Measurements from ENCODE around the gene TSKU.

TSKU gene

GRCh38 chr11:76770642-76771445 lies 12.3 kb upstream of the TSKU start:
- DNase-seq (ENCODE audit: low spot score): no peak

GRCh38 chr11:76771446-76772099 lies 11.6 kb upstream of the TSKU start:
- no peak for DNase-seq (ENCODE audit: low spot score)

- DNase-seq (ENCODE audit: low spot score): no peak
These were observed 10.9 kb upstream of the TSKU start for GRCh38 chr11:76772100-76772782.

GRCh38 chr11:76772783-76773106 lies 10.4 kb upstream of the TSKU start:
- no peak for DNase-seq (ENCODE audit: low spot score)

- no peak for DNase-seq (ENCODE audit: low spot score)
These were observed 9.2 kb upstream of the TSKU start for GRCh38 chr11:76773921-76774361.

GRCh38 chr11:76776472-76776871 lies 6.7 kb upstream of the TSKU start:
- DNase-seq (ENCODE audit: low spot score): no peak

GRCh38 chr11:76777305-76777704 lies 5.9 kb upstream of the TSKU start:
- DNase-seq (ENCODE audit: low spot score): no peak

GRCh38 chr11:76777876-76778275 lies 5.3 kb upstream of the TSKU start:
- no peak for DNase-seq (ENCODE audit: low spot score)

- DNase-seq (ENCODE audit: low spot score): no peak
These were observed 4.3 kb upstream of the TSKU start for GRCh38 chr11:76778874-76779273.

- no peak for DNase-seq (ENCODE audit: low spot score)
These were observed 1.9 kb upstream of the TSKU start for GRCh38 chr11:76781046-76781801.

GRCh38 chr11:76781807-76782530 lies 1.2 kb upstream of the TSKU start:
- no peak for DNase-seq (ENCODE audit: low spot score)

GRCh38 chr11:76782531-76783293 lies 444 bp upstream of the TSKU start:
- peak; percentile 80 for DNase-seq (ENCODE audit: low spot score)

GRCh38 chr11:76783896-76784813 lies 999 bp downstream of the TSKU start:
- DNase-seq (ENCODE audit: low spot score): no peak

GRCh38 chr11:76785513-76785912 lies 2.4 kb downstream of the TSKU start:
- DNase-seq (ENCODE audit: low spot score): no peak

GRCh38 chr11:76786016-76786415 lies 2.9 kb downstream of the TSKU start:
- DNase-seq (ENCODE audit: low spot score): no peak

- DNase-seq (ENCODE audit: low spot score): no peak
These were observed 3.4 kb downstream of the TSKU start for GRCh38 chr11:76786441-76787014.

- DNase-seq (ENCODE audit: low spot score): no peak
These were observed 4.1 kb downstream of the TSKU start for GRCh38 chr11:76787271-76787670.

GRCh38 chr11:76787911-76788596 lies 4.9 kb downstream of the TSKU start:
- DNase-seq (ENCODE audit: low spot score): no peak
